Kidney capillary endothelial cell (primary cell): ENCODE data around the gene EMILIN3.
A peak's percentile ranks its signal among the peaks of the same experiment; 100 is the strongest.
"Not testable (repeated sequence)": the region's sequence is repeated elsewhere in the genome, so short reads cannot be mapped to it uniquely, and the experiment has no call there.

Experiments
- DNase-seq: peaks from one replicate; pipeline ENCODE4 v3.0.0-alpha.2; 2018; ENCODE audit warnings: low spot score

The EMILIN3 gene

DNA sequence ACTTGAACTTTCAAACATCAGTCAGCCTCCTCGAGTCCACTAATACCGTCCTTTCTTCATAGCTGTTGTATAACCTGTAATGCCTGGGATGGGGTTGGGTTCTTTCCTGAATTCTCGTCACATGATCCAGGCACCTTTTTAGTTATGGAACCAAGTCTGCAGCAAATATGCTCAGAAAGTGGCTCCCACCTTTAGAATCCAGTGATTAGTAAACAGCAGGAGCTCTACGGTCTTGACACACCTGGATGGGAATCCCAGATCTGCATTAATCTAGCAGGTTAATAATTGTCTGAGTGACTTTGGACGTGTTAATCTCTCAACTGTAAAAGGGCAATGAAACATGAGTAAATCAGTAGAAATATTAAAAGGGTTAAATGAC lies 48.4 kb downstream of the EMILIN3 start:
- no peak for DNase-seq

DNA sequence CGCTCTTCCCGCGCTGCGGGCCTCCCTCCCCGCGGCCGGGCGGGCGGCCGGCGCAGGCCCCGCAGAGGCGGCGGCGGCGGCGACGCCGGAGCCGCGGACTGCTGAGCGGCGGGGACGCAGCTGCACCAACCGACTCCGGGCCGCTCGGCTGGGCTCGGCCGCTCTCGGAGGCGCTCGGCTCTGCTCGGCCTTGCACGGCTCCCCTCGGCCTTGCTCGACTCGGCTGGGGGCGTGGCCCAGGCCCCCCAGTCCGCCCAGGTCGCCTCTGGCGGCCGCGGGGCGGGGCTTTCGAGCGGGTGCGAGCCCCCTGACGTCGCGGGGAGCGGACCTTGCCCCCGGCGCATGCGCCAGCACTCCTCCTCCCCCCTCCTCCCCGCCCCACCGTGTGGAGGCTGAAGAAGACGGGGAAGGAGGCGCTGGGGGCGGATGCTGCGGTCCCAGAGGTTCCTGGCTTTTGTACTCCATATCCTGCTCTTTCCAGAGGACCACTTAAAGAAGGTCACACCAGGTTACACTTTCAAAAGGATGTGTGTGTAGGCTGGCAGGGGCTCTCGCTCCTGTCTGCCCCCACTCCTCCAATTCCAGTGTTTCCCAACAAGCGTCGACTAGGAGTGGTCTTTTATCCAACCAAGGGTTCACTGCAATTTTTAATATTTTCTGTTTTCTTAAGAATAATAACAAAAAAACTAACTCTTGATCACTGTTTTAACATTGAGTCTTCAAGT lies 48.9 kb downstream of the EMILIN3 start, which contains the start of gene ZHX3:
ZHX3 (minus strand) TSS at position 186 of the 725 bp plus-strand sequence. CDS start 112,815 bp downstream, outside the sequence.
- peak; percentile 95 for DNase-seq

DNA sequence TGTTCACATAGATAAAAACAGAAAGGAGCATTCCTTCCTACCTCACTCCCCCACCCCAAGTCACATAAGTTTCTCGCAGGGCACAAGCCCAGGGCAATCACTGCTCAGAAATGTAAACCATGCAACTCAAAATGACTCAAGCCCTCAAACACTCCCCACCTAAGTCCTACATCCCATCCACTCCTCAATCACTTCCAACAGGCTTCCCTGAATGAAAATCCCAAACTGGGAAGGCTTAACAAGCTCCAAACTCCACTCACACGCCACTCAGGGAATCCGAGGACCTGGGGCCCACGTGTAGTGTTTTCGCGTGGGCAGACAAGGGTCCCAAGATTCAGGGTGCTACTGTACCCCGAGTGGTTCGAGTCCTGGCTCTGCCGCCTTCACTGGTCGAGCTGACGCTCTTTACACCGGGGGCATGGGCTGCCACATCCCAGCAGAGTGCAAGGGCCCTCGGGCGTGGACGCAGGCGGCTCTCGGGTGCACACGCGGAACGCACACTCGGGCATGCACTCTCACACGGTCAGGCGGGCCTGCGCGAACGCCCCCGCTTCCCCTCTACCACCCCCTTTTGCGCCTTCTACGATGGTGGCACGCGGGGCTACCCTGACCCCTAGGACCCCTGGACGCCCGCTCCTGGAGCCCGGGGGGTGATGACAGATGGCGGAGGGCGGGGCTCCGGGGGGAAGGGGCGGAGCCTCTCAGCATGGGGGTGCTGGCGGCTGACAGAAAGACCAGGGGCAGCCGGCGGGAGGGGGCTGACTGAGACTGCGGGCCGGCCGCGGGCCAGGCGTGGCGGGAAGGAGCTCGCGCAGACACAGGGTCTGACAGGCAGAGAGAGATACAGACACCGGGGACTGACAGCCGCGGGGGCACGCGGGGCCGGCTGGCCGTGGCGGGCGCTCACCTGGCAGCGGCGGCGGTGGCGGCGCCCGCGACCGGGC lies 49.7 kb downstream of the EMILIN3 start:
- no peak for DNase-seq

GRCh38 chr20:41316051-41316450 lies 50.6 kb downstream of the EMILIN3 start:
- DNase-seq: no peak

- DNase-seq: no peak
Measured at GRCh38 chr20:41314386-41314785, 52.2 kb downstream of the EMILIN3 start.

GRCh38 chr20:41312009-41312408 lies 54.6 kb downstream of the EMILIN3 start:
- DNase-seq: not testable (repeated sequence)
